Testis (tissue), 2 donors: Measurements from ENCODE around the gene MMD2.

Experiments
- CTCF ChIP-seq, 3 experiments: fragments of 450-650 bp in 2 of 3; fragments of 200-600 bp in 1 of 3; sonication (generic) in 1 of 3; IDR thresholded peaks; one replicate each; pipeline ENCODE4 v1.5.1; 2016 to 2019; ENCODE audit warnings: antibody characterized with exemption in 3 of 3, mild to moderate bottlenecking in 2 of 3, moderate library complexity in 1 of 3
- POLR2A ChIP-seq: fragments of 450-650 bp; IDR thresholded peaks from one replicate; pipeline ENCODE4 v1.6.1; 2017; ENCODE audit warnings: antibody characterized with exemption, mild to moderate bottlenecking, moderate library complexity

DNA sequence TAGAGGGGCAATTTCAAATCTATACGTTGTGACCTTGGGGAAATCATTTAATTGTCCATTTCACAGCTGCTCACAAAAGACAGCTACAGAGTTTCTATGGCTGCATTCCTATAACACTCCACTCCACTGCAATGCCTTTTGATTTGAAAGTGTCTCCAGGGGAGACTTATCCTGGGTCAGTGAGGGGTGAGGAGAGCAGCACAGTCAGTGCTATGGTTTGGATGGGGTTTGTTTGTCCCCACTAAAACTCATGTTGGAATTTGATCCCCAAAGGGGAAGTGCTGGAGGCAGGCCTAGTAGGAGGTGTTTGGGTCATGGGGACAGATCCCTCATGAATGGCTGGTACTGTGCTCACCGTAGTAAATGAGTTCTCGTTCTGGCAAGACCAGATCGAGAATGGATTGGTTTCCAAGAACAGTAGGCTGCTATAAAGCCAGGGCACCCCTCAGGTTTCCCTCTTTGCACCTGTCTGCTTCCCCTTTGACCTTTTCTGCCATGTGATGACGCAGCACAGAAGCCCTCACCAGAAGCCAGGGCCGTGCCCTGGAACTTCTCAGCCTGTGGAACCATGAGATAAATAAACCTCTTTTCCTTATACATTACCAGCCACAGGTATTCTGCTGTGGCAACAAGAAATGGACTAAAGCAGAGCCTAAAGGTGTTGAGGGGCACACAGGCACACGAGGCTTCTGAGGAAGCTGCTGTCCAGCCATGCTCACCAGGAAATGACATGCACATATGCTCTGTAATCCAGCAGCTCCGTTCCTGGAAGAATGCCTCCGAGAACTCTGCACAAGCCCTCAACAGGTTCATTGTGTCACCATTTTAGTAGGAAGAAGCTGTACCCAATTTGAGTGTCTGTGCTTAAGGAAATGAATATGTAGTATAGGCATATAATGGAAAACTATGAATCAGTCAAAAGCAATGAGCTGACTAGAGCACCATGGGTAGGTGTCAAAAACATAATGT, 92.2 kb downstream of the MMD2 start:
- TF ChIP-seq CTCF (IDR thresholded peaks at IDR 0.05) = no peak
- no peak for TF ChIP-seq POLR2A
